Endodermal cell (in vitro differentiated cells): ENCODE results near the gene DLGAP1. TPM values are rescaled to one million over a fixed set of nuclear protein-coding genes. Genes with fewer than 3 reads are reported as not detected.
"Not testable (repeated sequence)": the region's sequence is repeated elsewhere in the genome, so short reads cannot be mapped to it uniquely, and the experiment has no call there.

Experiments used
- DNase-seq: peaks from one replicate; pipeline ENCODE4 v3.0.0-alpha.2; 2017
- H3K27ac ChIP-seq: 2 replicates; pipeline ENCODE4 v1.5.1; 2013; ENCODE audit warnings: mild to moderate bottlenecking, low read depth, low read length, moderate library complexity
- H3K27me3 ChIP-seq: 2 replicates; pipeline ENCODE4 v1.6.1; 2013; ENCODE audit warnings: mild to moderate bottlenecking, low read length, moderate library complexity; ENCODE audit not compliant: insufficient read depth, control insufficient read depth, poor library complexity, severe bottlenecking
- H3K36me3 ChIP-seq: 2 replicates; pipeline ENCODE4 v1.7.0; 2013; ENCODE audit warnings: mild to moderate bottlenecking, low read length, moderate library complexity; ENCODE audit not compliant: control insufficient read depth, insufficient read depth
- H3K4me1 ChIP-seq: one replicate; pipeline ENCODE4 v1.7.0; 2013; ENCODE audit warnings: low read length; ENCODE audit not compliant: control insufficient read depth, insufficient read depth
- H3K4me3 ChIP-seq: 2 replicates; pipeline ENCODE4 v1.5.1; 2013; ENCODE audit warnings: mild to moderate bottlenecking, low read length, moderate library complexity
- H3K9ac ChIP-seq: 2 replicates; pipeline ENCODE4 v1.6.1; 2013; ENCODE audit warnings: mild to moderate bottlenecking, low read length, moderate library complexity; ENCODE audit not compliant: poor library complexity, severe bottlenecking; ENCODE audit errors: extremely low read depth
- H3K9me3 ChIP-seq: 2 replicates; pipeline ENCODE4 v1.6.1; 2013; ENCODE audit warnings: mild to moderate bottlenecking, low read length, moderate library complexity; ENCODE audit not compliant: control insufficient read depth
- H3K27ac Mint-ChIP-seq: 2 replicates; pipeline ENCODE4 v1.8.0; 2020; ENCODE audit warnings: mixed read lengths
- H3K27me3 Mint-ChIP-seq: 2 replicates; pipeline ENCODE4 v1.8.0; 2021; ENCODE audit warnings: mild to moderate bottlenecking, mixed read lengths; ENCODE audit not compliant: insufficient read depth
- H3K36me3 Mint-ChIP-seq: 2 replicates; pipeline ENCODE4 v1.8.0; 2020; ENCODE audit warnings: low read depth, mixed read lengths
- H3K4me1 Mint-ChIP-seq: 2 replicates; pipeline ENCODE4 v1.8.0; 2020; ENCODE audit warnings: mixed read lengths
- H3K4me3 Mint-ChIP-seq: 2 replicates; pipeline ENCODE4 v1.8.0; 2020; ENCODE audit warnings: mild to moderate bottlenecking, moderate library complexity, mixed read lengths
- H3K9me3 Mint-ChIP-seq: 2 replicates; pipeline ENCODE4 v1.8.0; 2020; ENCODE audit warnings: mild to moderate bottlenecking, mixed read lengths
- WGBS, 2 experiments: methylation state at CpG; one replicate each; pipeline versions ENCODE4 v1.1.5 to v1.1.7; 2013; ENCODE audit warnings: missing lambda C conversion rate in 2 of 2, mixed read lengths in 1 of 2; ENCODE audit not compliant: insufficient coverage in 1 of 2, insufficient read length in 1 of 2; 5-methylcytosine and 5-hydroxymethylcytosine counted together
- total RNA-seq, 2 donors: library from RNA; stranded (reverse); fragmentation: NEBNext Ultra II Directional in 1 of 2; extraction: Animal tissue kit (Norgen Biotek cat#: 25700) in 1 of 2; gene quantifications; 2 replicates in 1 of 2; 3 replicates in 1 of 2; pipeline ENCODE4 v1.2.1, GENCODE V29; 2021
- TF ChIP-seq, protein P1 (sequence below): fragments of 200-600 bp; sonication (generic); conservative IDR thresholded peaks from 2 replicates; pipeline ENCODE4 v1.5.0; 2021; ENCODE audit warnings: antibody characterized with exemption, mild to moderate bottlenecking

The DLGAP1 gene
- total RNA-seq, 2 donors from 2014 or later = 11.5 to 21.5 TPM

DNA sequence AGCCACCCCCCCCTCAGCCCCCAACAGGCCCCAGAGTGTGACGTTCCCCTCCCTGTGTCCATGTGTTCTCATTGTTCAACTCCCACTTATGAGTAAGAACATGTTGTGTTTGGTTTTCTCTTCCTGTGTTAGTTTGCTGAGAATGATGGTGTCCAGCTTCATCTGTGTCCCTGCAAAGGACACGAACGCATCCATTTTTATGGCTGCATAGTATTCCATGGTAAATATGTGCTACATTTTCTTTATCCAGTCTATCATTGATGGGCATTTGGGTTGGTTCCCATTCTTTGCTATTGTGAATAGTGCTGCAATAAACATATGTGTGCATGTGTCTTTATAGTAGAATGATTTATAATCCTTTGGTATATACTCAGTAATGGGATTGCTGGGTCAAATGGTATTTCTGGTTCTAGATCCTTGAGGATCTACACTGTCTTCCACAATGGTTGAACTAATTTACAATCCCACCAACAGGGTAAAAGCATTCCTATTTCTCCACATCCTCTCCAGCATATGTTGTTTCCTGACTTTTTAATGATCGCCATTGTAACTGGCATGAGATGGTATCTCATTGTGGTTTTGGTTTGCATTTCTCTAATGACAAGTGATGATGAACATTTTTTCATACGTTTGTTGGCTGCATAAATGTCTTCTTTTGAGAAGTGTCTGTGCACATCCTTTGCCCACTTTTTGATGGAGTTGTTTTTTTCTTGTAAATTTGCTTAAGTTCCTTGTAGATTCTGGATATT is 760.9 kb downstream of the DLGAP1 start:
- not testable (repeated sequence) for DNase-seq, H3K4me3 Mint-ChIP-seq, H3K36me3 Mint-ChIP-seq, H3K27ac Mint-ChIP-seq, H3K4me1 Mint-ChIP-seq, H3K27me3 Mint-ChIP-seq, H3K4me1 ChIP-seq, H3K9ac ChIP-seq, H3K27ac ChIP-seq, H3K36me3 ChIP-seq, H3K9me3 ChIP-seq, H3K4me3 ChIP-seq, H3K27me3 ChIP-seq
- WGBS, 2 experiments = 87 to 95% methylated on average over 3 to 4 of the region's 5 CpGs
- peaks cover 18% of the 10 kb centered on the region for H3K9me3 Mint-ChIP-seq

DNA sequence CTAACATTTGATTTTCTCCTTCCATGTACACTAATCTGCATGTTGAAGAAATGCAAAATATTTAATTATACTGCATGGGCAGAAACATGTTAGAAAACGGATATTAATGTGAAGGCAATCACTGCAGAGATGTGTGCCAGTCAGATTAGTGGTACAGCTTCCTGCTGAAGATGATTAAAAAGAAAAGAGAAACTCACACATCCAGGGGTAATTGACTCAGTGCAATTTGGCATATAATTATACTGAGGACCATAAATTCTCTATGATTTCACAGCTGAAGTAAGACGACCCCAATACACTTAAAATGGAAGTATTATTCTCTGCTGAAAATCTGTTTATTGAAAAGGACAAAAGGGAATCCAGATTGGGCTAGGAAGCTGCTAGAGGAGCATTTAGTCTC is 761.7 kb downstream of the DLGAP1 start:
- H3K4me1 Mint-ChIP-seq = peaks cover 14% of the 10 kb centered on the region
- no peaks in the 10 kb centered on the region for H3K27me3 Mint-ChIP-seq

DNA sequence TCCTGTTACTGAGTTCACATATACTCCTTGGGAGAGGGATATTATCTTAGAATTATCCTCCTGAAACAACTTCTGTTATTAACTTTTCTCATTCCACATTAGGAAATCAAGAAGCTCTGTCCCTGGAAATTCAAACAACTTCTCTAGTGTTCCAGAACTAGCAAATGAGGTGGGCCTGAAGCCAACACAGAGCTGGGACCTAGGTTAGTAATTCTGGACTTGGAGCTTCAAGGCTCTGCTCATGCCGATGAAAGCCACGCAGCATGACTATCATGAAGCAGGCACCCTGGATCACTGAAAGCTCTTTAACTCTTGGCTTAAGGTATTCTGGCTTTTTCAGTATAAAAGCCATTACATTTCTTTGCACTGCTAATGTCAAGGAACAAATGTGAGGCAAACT is 762.4 kb downstream of the DLGAP1 start:
- H3K9me3 ChIP-seq = peaks cover 4% of the 10 kb centered on the region
- H3K27ac ChIP-seq = no peak overlapping the region
- Mint-ChIP-seq H3K4me3 (no peak overlapping the region), H3K9me3 (peaks cover 18% of the 10 kb centered on the region), H3K27ac (no peak overlapping the region), H3K36me3 (no peaks in the 10 kb centered on the region), H3K27me3 (no peaks in the 10 kb centered on the region), H3K4me1 (peaks cover 14% of the 10 kb centered on the region)
- no peak overlapping the region for H3K9ac ChIP-seq
- no peaks in the 10 kb centered on the region for H3K4me1 ChIP-seq
- H3K27me3 ChIP-seq = no peaks in the 10 kb centered on the region
- no peak for DNase-seq
- TF ChIP-seq, protein P1, sequence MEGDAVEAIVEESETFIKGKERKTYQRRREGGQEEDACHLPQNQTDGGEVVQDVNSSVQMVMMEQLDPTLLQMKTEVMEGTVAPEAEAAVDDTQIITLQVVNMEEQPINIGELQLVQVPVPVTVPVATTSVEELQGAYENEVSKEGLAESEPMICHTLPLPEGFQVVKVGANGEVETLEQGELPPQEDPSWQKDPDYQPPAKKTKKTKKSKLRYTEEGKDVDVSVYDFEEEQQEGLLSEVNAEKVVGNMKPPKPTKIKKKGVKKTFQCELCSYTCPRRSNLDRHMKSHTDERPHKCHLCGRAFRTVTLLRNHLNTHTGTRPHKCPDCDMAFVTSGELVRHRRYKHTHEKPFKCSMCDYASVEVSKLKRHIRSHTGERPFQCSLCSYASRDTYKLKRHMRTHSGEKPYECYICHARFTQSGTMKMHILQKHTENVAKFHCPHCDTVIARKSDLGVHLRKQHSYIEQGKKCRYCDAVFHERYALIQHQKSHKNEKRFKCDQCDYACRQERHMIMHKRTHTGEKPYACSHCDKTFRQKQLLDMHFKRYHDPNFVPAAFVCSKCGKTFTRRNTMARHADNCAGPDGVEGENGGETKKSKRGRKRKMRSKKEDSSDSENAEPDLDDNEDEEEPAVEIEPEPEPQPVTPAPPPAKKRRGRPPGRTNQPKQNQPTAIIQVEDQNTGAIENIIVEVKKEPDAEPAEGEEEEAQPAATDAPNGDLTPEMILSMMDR = no peak
- 93 to 100% methylated on average over 2 of the region's 2 CpGs for WGBS, 2 experiments
- no peaks in the 10 kb centered on the region for H3K36me3 ChIP-seq
- H3K4me3 ChIP-seq = no peak overlapping the region

More for the DNA sequence above, 761.7 kb downstream of the DLGAP1 start:
- DNase-seq = no peak
- H3K9me3 Mint-ChIP-seq = peaks cover 18% of the 10 kb centered on the region
- no peaks in the 10 kb centered on the region for H3K27me3 ChIP-seq
- no peaks in the 10 kb centered on the region for H3K9me3 ChIP-seq
- H3K9ac ChIP-seq = no peak overlapping the region
- 90 to 97% methylated on average over 2 of the region's 2 CpGs for WGBS, 2 experiments
- H3K36me3 ChIP-seq = no peaks in the 10 kb centered on the region
- no peak overlapping the region for H3K4me3 Mint-ChIP-seq
- H3K27ac Mint-ChIP-seq = no peak overlapping the region
- H3K27ac ChIP-seq = no peak overlapping the region
- H3K4me3 ChIP-seq = no peak overlapping the region
- TF ChIP-seq, protein P1 = no peak
- no peaks in the 10 kb centered on the region for H3K36me3 Mint-ChIP-seq
- no peaks in the 10 kb centered on the region for H3K4me1 ChIP-seq
